Measurements from ENCODE around the gene SMG5.
"Not testable (repeated sequence)": the region's sequence is repeated elsewhere in the genome, so short reads cannot be mapped to it uniquely, and the experiment has no call there.

SMG5 gene

GRCh38 chr1:156282479-156283222 lies at the start of gene SMG5:
TSS of gene SMG5 (minus strand) at chr1:156282825. CDS start at chr1:156282680, 145 bp downstream.
- FAIRE-seq, result peak; percentile 84

- FAIRE-seq, result not testable (repeated sequence)
Measured at GRCh38 chr1:156323179-156323578, 40.6 kb upstream of the SMG5 start.

- no peak for FAIRE-seq
Measured at GRCh38 chr1:156320560-156320959, 37.9 kb upstream of the SMG5 start.

GRCh38 chr1:156319664-156320063 lies 37.0 kb upstream of the SMG5 start:
- FAIRE-seq, result peak; percentile 9

GRCh38 chr1:156316909-156317308 lies 34.3 kb upstream of the SMG5 start:
- no peak for FAIRE-seq

- FAIRE-seq, result no peak
Measured at GRCh38 chr1:156310962-156311361, 28.3 kb upstream of the SMG5 start.

GRCh38 chr1:156308078-156308477 lies 25.5 kb upstream of the SMG5 start:
- FAIRE-seq, result no peak

GRCh38 chr1:156305215-156305614 lies 22.6 kb upstream of the SMG5 start:
- no peak for FAIRE-seq

GRCh38 chr1:156303241-156303640 lies 20.6 kb upstream of the SMG5 start:
- no peak for FAIRE-seq

- FAIRE-seq, result no peak
Measured at GRCh38 chr1:156298852-156299357, 16.3 kb upstream of the SMG5 start, which contains the start of gene VHLL. TSS of gene VHLL (minus strand) at chr1:156299307. CDS start at chr1:156299189, 118 bp downstream.

- FAIRE-seq, result peak; percentile 30
Measured at GRCh38 chr1:156295391-156295947, 12.8 kb upstream of the SMG5 start, which contains the start of gene GLMP. TSS of gene GLMP (minus strand) at chr1:156295679. CDS start at chr1:156295645, 34 bp downstream.

- no peak for FAIRE-seq
Measured at GRCh38 chr1:156293895-156294294, 11.3 kb upstream of the SMG5 start.

GRCh38 chr1:156293098-156293434 lies 10.4 kb upstream of the SMG5 start:
- no peak for FAIRE-seq

GRCh38 chr1:156291226-156292061 lies 8.8 kb upstream of the SMG5 start:
- no peak for FAIRE-seq

- no peak for FAIRE-seq
Measured at GRCh38 chr1:156289857-156290256, 7.2 kb upstream of the SMG5 start.

GRCh38 chr1:156286061-156286460 lies 3.4 kb upstream of the SMG5 start:
- FAIRE-seq, result no peak

GRCh38 chr1:156285437-156285836 lies 2.8 kb upstream of the SMG5 start:
- no peak for FAIRE-seq

- no peak for FAIRE-seq
Measured at GRCh38 chr1:156284757-156285156, 2.1 kb upstream of the SMG5 start.

GRCh38 chr1:156284112-156284511 lies 1.5 kb upstream of the SMG5 start, which contains the start of gene TMEM79:
TSS of gene TMEM79 (plus strand) at chr1:156284325. CDS start at chr1:156285227, 902 bp downstream.
- FAIRE-seq, result no peak

- no peak for FAIRE-seq
Measured at GRCh38 chr1:156283521-156283920, 896 bp upstream of the SMG5 start.

GRCh38 chr1:156281693-156282478 lies 739 bp downstream of the SMG5 start:
- FAIRE-seq, result no peak

- FAIRE-seq, result no peak
Measured at GRCh38 chr1:156281281-156281680, 1.3 kb downstream of the SMG5 start.
